GM23338 (cell line): ENCODE data around the gene SPINT3. TPM values are rescaled to one million over a fixed set of nuclear protein-coding genes. Genes with fewer than 3 reads are reported as not detected.

Experiments
- ATAC-seq: fragments of 200-7000 bp; cut with Tn5 transposase; 3 replicates; pipeline ENCODE4 v1.9.1; 2020
- DNase-seq: peaks from one replicate; pipeline ENCODE4 v3.0.0-alpha.2; 2015; ENCODE audit warnings: low spot score
- H2AFZ ChIP-seq: fragments of 200-600 bp; sonication (generic); 2 replicates; pipeline ENCODE4 v1.8.0; 2016; ENCODE audit warnings: antibody characterized with exemption, mild to moderate bottlenecking, moderate library complexity
- H3F3A ChIP-seq: fragments of 200-600 bp; sonication (generic); replicated peaks from 2 replicates; pipeline ENCODE4 v1.8.0; 2017; ENCODE audit warnings: antibody characterized with exemption, mixed run types, low read depth
- H3K27ac ChIP-seq: fragments of 200-600 bp; sonication (generic); 2 replicates; pipeline ENCODE4 v1.6.1; 2016; ENCODE audit warnings: low read depth
- H3K27me3 ChIP-seq: fragments of 200-600 bp; sonication (generic); 2 replicates; pipeline ENCODE4 v1.8.0; 2016; ENCODE audit warnings: mild to moderate bottlenecking, mixed run types, moderate library complexity; ENCODE audit not compliant: insufficient read depth
- H3K36me3 ChIP-seq: fragments of 200-600 bp; sonication (generic); 2 replicates; pipeline ENCODE4 v1.8.0; 2016; ENCODE audit warnings: mild to moderate bottlenecking; ENCODE audit not compliant: insufficient read depth
- H3K4me1 ChIP-seq: fragments of 200-600 bp; sonication (generic); 2 replicates; pipeline ENCODE4 v1.8.0; 2016; ENCODE audit warnings: mild to moderate bottlenecking, moderate library complexity; ENCODE audit not compliant: insufficient read depth
- H3K4me2 ChIP-seq: fragments of 200-600 bp; sonication (generic); 2 replicates; pipeline ENCODE4 v1.7.1; 2017; ENCODE audit warnings: mixed run types
- H3K4me3 ChIP-seq: fragments of 200-600 bp; sonication (generic); 2 replicates; pipeline ENCODE4 v1.6.1; 2016; ENCODE audit warnings: mixed run types
- H3K79me2 ChIP-seq: fragments of 200-600 bp; sonication (generic); replicated peaks from 2 replicates; pipeline ENCODE4 v1.8.0; 2017; ENCODE audit warnings: mild to moderate bottlenecking; ENCODE audit not compliant: insufficient read depth
- H3K9me2 ChIP-seq: fragments of 200-600 bp; sonication (generic); 2 replicates; pipeline ENCODE4 v1.8.0; 2017; ENCODE audit not compliant: insufficient read depth
- H4K20me1 ChIP-seq: fragments of 200-600 bp; sonication (generic); replicated peaks from 2 replicates; pipeline ENCODE4 v1.8.0; 2017; ENCODE audit warnings: mild to moderate bottlenecking; ENCODE audit not compliant: insufficient read depth
- H3K27ac Mint-ChIP-seq: 2 replicates; pipeline ENCODE4 v1.8.0; 2020; ENCODE audit warnings: inconsistent platforms, mild to moderate bottlenecking, moderate library complexity, mixed read lengths
- H3K27me3 Mint-ChIP-seq: 3 replicates; pipeline ENCODE4 v1.8.0; 2022; ENCODE audit warnings: low read depth, mild to moderate bottlenecking, moderate library complexity, mixed read lengths, inconsistent platforms; ENCODE audit not compliant: insufficient read depth, poor library complexity
- H3K36me3 Mint-ChIP-seq: 3 replicates; pipeline ENCODE4 v1.8.0; 2021; ENCODE audit warnings: low read depth, mild to moderate bottlenecking, inconsistent platforms, moderate library complexity, mixed read lengths
- H3K4me1 Mint-ChIP-seq: 3 replicates; pipeline ENCODE4 v1.8.0; 2020; ENCODE audit warnings: mild to moderate bottlenecking, inconsistent platforms, mixed read lengths
- H3K4me3 Mint-ChIP-seq: 3 replicates; pipeline ENCODE4 v1.8.0; 2021; ENCODE audit warnings: moderate library complexity, mild to moderate bottlenecking, inconsistent platforms, mixed read lengths
- H3K9me3 Mint-ChIP-seq: 3 replicates; pipeline ENCODE4 v1.8.0; 2020; ENCODE audit warnings: moderate library complexity, mild to moderate bottlenecking, inconsistent platforms, mixed read lengths
- CREB1 ChIP-seq: fragments of 250-450 bp; sonication (Bioruptor Pico); IDR thresholded peaks from 2 replicates; pipeline ENCODE4 v1.5.0; 2020; ENCODE audit warnings: low read depth, mild to moderate bottlenecking, moderate library complexity
- CTCF ChIP-seq, 2 experiments: fragments of 200-600 bp in 1 of 2; sonication (generic) in 1 of 2; conservative IDR thresholded peaks; 2 replicates each; pipeline versions ENCODE4 v1.5.1 to v1.6.1; 2016 to 2017; ENCODE audit warnings: antibody characterized with exemption in 2 of 2, low read depth in 2 of 2, mild to moderate bottlenecking in 2 of 2, moderate library complexity in 1 of 2
- EZH2 ChIP-seq: fragments of 200-600 bp; sonication (generic); IDR thresholded peaks from one replicate; pipeline ENCODE4 v1.8.0; 2017; ENCODE audit warnings: antibody characterized with exemption, mild to moderate bottlenecking, low read depth; ENCODE audit not compliant: unreplicated experiment
- EZH2phosphoT487 ChIP-seq: fragments of 200-600 bp; sonication (generic); IDR thresholded peaks from one replicate; pipeline ENCODE4 v1.8.1; 2018; ENCODE audit warnings: antibody characterized with exemption; ENCODE audit not compliant: unreplicated experiment
- JUNB ChIP-seq: IDR thresholded peaks from one replicate; pipeline ENCODE4 v1.6.1; 2016; ENCODE audit warnings: antibody characterized with exemption; ENCODE audit not compliant: unreplicated experiment
- NANOG ChIP-seq: IDR thresholded peaks from 2 replicates; pipeline ENCODE4 v1.6.1; 2016; ENCODE audit warnings: antibody characterized with exemption, borderline replicate concordance
- POLR2AphosphoS5 ChIP-seq: IDR thresholded peaks from 2 replicates; pipeline ENCODE4 v1.6.1; 2016; ENCODE audit warnings: antibody characterized with exemption, low read depth
- STAT1 ChIP-seq: IDR thresholded peaks from one replicate; pipeline ENCODE4 v1.6.1; 2016; ENCODE audit warnings: antibody characterized with exemption; ENCODE audit not compliant: unreplicated experiment
- ZNF114 ChIP-seq: fragments of 250-450 bp; sonication (Bioruptor Pico); IDR thresholded peaks from 2 replicates; pipeline ENCODE4 v1.5.0; 2020; ENCODE audit warnings: mild to moderate bottlenecking, moderate library complexity
- ZNF331 ChIP-seq: fragments of 250-450 bp; sonication (Bioruptor Pico); IDR thresholded peaks from 2 replicates; pipeline ENCODE4 v1.5.0; 2020; ENCODE audit warnings: low read depth, mild to moderate bottlenecking, moderate library complexity
- ZNF462 ChIP-seq: fragments of 250-450 bp; sonication (Bioruptor Pico); IDR thresholded peaks from 2 replicates; pipeline ENCODE4 v1.5.0; 2020; ENCODE audit warnings: mild to moderate bottlenecking, moderate library complexity
- polyA plus RNA-seq: library from polyadenylated mRNA; unstranded; fragments of >200 nt; fragmentation: Nextera tagmentation; extraction: Ambion mirVana; gene quantifications from 2 replicates; pipeline ENCODE4 v1.2.1, GENCODE V29; 2016
- total RNA-seq: library from RNA; depleted of rRNA; stranded (reverse); fragments of >200 nt; shearing (Covaris generic); gene quantifications from 2 replicates; pipeline ENCODE4 v1.2.3, GENCODE V29; 2014
- TF ChIP-seq, protein P1 (sequence below): IDR thresholded peaks from 2 replicates; pipeline ENCODE4 v1.6.1; 2016; ENCODE audit warnings: antibody characterized with exemption
- TF ChIP-seq, protein P2 (sequence below): IDR thresholded peaks from one replicate; pipeline ENCODE4 v1.6.1; 2018; ENCODE audit warnings: antibody characterized with exemption; ENCODE audit not compliant: unreplicated experiment

The SPINT3 gene
- total and polyA plus RNA-seq, 2 experiments from 2014 or later: not detected

- no peaks in the 10 kb centered on the region for H3K4me1 ChIP-seq
Measured at GRCh38 chr20:45501600-45501999, 13.8 kb downstream of the SPINT3 start.

More at GRCh38 chr20:45501600-45501999, 13.8 kb downstream of the SPINT3 start:
- DNase-seq: no peak
- no peaks in the 10 kb centered on the region for H3K4me1 Mint-ChIP-seq
- H3K36me3 ChIP-seq: no peaks in the 10 kb centered on the region
- no peaks in the 10 kb centered on the region for H3K36me3 Mint-ChIP-seq
- H3K27me3 ChIP-seq: no peaks in the 10 kb centered on the region
- no peak overlapping the region for H3K4me3 ChIP-seq
- no peaks in the 10 kb centered on the region for H3K79me2 ChIP-seq
- H3K4me3 Mint-ChIP-seq: no peak overlapping the region
- no peaks in the 10 kb centered on the region for H3K27me3 Mint-ChIP-seq
- H3K9me2 ChIP-seq: no peaks in the 10 kb centered on the region
- no peak overlapping the region for H3K27ac ChIP-seq
- H4K20me1 ChIP-seq: no peaks in the 10 kb centered on the region
- no peak for ATAC-seq
- H3K27ac Mint-ChIP-seq: no peak overlapping the region
- no peaks in the 10 kb centered on the region for H3F3A ChIP-seq
- no peak overlapping the region for H3K4me2 ChIP-seq
- no peak for TF ChIP-seq ZNF462 (CRISPR knock-in tag)
- TF ChIP-seq CREB1 (CRISPR knock-in tag): no peak
- no peak for TF ChIP-seq STAT1
- TF ChIP-seq NANOG: no peak
- no peak for TF ChIP-seq EZH2phosphoT487
- TF ChIP-seq CTCF (conservative IDR thresholded peaks at IDR 0.05; ENCODE audit: low read depth in 2 of 2): no peak
- TF ChIP-seq, protein P1, sequence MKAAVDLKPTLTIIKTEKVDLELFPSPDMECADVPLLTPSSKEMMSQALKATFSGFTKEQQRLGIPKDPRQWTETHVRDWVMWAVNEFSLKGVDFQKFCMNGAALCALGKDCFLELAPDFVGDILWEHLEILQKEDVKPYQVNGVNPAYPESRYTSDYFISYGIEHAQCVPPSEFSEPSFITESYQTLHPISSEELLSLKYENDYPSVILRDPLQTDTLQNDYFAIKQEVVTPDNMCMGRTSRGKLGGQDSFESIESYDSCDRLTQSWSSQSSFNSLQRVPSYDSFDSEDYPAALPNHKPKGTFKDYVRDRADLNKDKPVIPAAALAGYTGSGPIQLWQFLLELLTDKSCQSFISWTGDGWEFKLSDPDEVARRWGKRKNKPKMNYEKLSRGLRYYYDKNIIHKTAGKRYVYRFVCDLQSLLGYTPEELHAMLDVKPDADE: no peak
- TF ChIP-seq POLR2AphosphoS5: no peak
- no peak for TF ChIP-seq ZNF331 (CRISPR knock-in tag)
- TF ChIP-seq ZNF114 (CRISPR knock-in tag): no peak
- TF ChIP-seq, protein P2, sequence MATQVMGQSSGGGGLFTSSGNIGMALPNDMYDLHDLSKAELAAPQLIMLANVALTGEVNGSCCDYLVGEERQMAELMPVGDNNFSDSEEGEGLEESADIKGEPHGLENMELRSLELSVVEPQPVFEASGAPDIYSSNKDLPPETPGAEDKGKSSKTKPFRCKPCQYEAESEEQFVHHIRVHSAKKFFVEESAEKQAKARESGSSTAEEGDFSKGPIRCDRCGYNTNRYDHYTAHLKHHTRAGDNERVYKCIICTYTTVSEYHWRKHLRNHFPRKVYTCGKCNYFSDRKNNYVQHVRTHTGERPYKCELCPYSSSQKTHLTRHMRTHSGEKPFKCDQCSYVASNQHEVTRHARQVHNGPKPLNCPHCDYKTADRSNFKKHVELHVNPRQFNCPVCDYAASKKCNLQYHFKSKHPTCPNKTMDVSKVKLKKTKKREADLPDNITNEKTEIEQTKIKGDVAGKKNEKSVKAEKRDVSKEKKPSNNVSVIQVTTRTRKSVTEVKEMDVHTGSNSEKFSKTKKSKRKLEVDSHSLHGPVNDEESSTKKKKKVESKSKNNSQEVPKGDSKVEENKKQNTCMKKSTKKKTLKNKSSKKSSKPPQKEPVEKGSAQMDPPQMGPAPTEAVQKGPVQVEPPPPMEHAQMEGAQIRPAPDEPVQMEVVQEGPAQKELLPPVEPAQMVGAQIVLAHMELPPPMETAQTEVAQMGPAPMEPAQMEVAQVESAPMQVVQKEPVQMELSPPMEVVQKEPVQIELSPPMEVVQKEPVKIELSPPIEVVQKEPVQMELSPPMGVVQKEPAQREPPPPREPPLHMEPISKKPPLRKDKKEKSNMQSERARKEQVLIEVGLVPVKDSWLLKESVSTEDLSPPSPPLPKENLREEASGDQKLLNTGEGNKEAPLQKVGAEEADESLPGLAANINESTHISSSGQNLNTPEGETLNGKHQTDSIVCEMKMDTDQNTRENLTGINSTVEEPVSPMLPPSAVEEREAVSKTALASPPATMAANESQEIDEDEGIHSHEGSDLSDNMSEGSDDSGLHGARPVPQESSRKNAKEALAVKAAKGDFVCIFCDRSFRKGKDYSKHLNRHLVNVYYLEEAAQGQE: no peak
- no peak for TF ChIP-seq JUNB
- TF ChIP-seq EZH2: no peak
- H2AFZ ChIP-seq: no peak overlapping the region
- no peaks in the 10 kb centered on the region for H3K9me3 Mint-ChIP-seq
